GM18951 (cell line): ENCODE measurements around the gene SLC29A1.
"Not testable (repeated sequence)": the region's sequence is repeated elsewhere in the genome, so short reads cannot be mapped to it uniquely, and the experiment has no call there.

Source experiments
- POLR2A ChIP-seq: IDR thresholded peaks from 4 replicates; pipeline ENCODE4 v1.6.1; 2011; ENCODE audit warnings: mild to moderate bottlenecking; ENCODE audit not compliant: insufficient read length, insufficient read depth; ENCODE audit errors: extremely low read depth
- in situ Hi-C: fragments of 300-500 bp; cut with MboI; formaldehyde crosslinking; loops from one replicate; pipeline ENCODE4 v1.12.0; 2022; ENCODE audit warnings: low sequenced_read_pairs, mixed read lengths, inconsistent platforms; ENCODE audit not compliant: unreplicated experiment

Gene SLC29A1

GRCh38 chr6:44230034-44230675 lies 6.8 kb downstream of the SLC29A1 start:
- in situ Hi-C loops = no loop called here
- TF ChIP-seq POLR2A = no peak

GRCh38 chr6:44231426-44231825 lies 8.0 kb downstream of the SLC29A1 start:
- in situ Hi-C loops = not testable (repeated sequence)

GRCh38 chr6:44232676-44233566 lies 9.5 kb downstream of the SLC29A1 start:
- in situ Hi-C loops = no loop called here
- no peak for TF ChIP-seq POLR2A

- no peak for TF ChIP-seq POLR2A
- in situ Hi-C loops = no loop called here
These were observed 10.2 kb downstream of the SLC29A1 start for GRCh38 chr6:44233567-44234100.

- in situ Hi-C loops = loop anchor here (5.0 kb wide), 1 partner anchor 62 kb away; no protein-coding TSS in a partner anchor
- no peak for TF ChIP-seq POLR2A
These were observed 11.0 kb downstream of the SLC29A1 start for GRCh38 chr6:44234101-44235025.

- in situ Hi-C loops = loop anchor here (5.0 kb wide), 1 partner anchor 63 kb away; no protein-coding TSS in a partner anchor
- no peak for TF ChIP-seq POLR2A
These were observed 11.9 kb downstream of the SLC29A1 start for GRCh38 chr6:44235269-44235668.

GRCh38 chr6:44235891-44236516 lies 12.6 kb downstream of the SLC29A1 start:
- in situ Hi-C loops = loop anchor here (5.0 kb wide), 1 partner anchor 64 kb away; no protein-coding TSS in a partner anchor
- no peak for TF ChIP-seq POLR2A

GRCh38 chr6:44237021-44237812 lies 13.8 kb downstream of the SLC29A1 start:
- in situ Hi-C loops = loop anchor here (5.0 kb wide), 1 partner anchor 65 kb away; no protein-coding TSS in a partner anchor
- TF ChIP-seq POLR2A = no peak

GRCh38 chr6:44237813-44238433 lies 14.5 kb downstream of the SLC29A1 start:
- in situ Hi-C loops = loop anchor here (5.0 kb wide), 1 partner anchor 66 kb away; no protein-coding TSS in a partner anchor
- peak; percentile 55 for TF ChIP-seq POLR2A

- no peak for TF ChIP-seq POLR2A
- in situ Hi-C loops = loop anchor here (5.0 kb wide), 1 partner anchor 67 kb away; no protein-coding TSS in a partner anchor
These were observed 15.4 kb downstream of the SLC29A1 start for GRCh38 chr6:44238687-44239350.
